Astrocyte of the spinal cord (primary cell): ENCODE measurements around the gene DSCAM.

Experiments
- DNase-seq: peaks from one replicate; pipeline ENCODE4 v3.0.0; 2011; ENCODE audit warnings: low read depth, low spot score
- H3K4me3 ChIP-seq: 2 replicates; pipeline ENCODE4 v1.5.1; 2011; ENCODE audit warnings: low read depth, mild to moderate bottlenecking, low read length, moderate library complexity
- CTCF ChIP-seq: IDR thresholded peaks from 2 replicates; pipeline ENCODE4 v1.5.1; 2012; ENCODE audit warnings: low read depth, mild to moderate bottlenecking, low read length, inconsistent platforms
- in situ Hi-C: cut with HindIII; loops from 2 replicates; pipeline ENCODE4 v1.10.0; 2017; ENCODE audit warnings: low sequenced_read_pairs

Gene DSCAM

GRCh38 chr21:40615505-40616376 lies 231.2 kb downstream of the DSCAM start:
- no peak for DNase-seq
- H3K4me3 ChIP-seq, result no peak overlapping the region
- in situ Hi-C loops, result no loop called here
- TF ChIP-seq CTCF, result no peak

- no peak for TF ChIP-seq CTCF
- DNase-seq, result no peak
- in situ Hi-C loops, result no loop called here
- no peak overlapping the region for H3K4me3 ChIP-seq
Measured at GRCh38 chr21:40613546-40614030, 233.4 kb downstream of the DSCAM start.

GRCh38 chr21:40610345-40610744 lies 236.6 kb downstream of the DSCAM start:
- DNase-seq, result no peak
- TF ChIP-seq CTCF, result no peak
- no peak overlapping the region for H3K4me3 ChIP-seq
- in situ Hi-C loops, result no loop called here

- H3K4me3 ChIP-seq, result no peak overlapping the region
- DNase-seq, result no peak
- no peak for TF ChIP-seq CTCF
- in situ Hi-C loops, result no loop called here
Measured at GRCh38 chr21:40606341-40606740, 240.6 kb downstream of the DSCAM start.

GRCh38 chr21:40605094-40605493 lies 241.9 kb downstream of the DSCAM start:
- no peak overlapping the region for H3K4me3 ChIP-seq

GRCh38 chr21:40603774-40604173 lies 243.2 kb downstream of the DSCAM start:
- no peak overlapping the region for H3K4me3 ChIP-seq
- DNase-seq, result no peak
- no peak for TF ChIP-seq CTCF
- in situ Hi-C loops, result no loop called here

More at GRCh38 chr21:40605094-40605493, 241.9 kb downstream of the DSCAM start:
- TF ChIP-seq CTCF, result no peak
- no peak for DNase-seq
- in situ Hi-C loops, result no loop called here
